Testis (tissue), 3 donors: Measurements from ENCODE around the gene TCF12. TPM values are rescaled to one million over a fixed set of nuclear protein-coding genes. Genes with fewer than 3 reads are reported as not detected.
"Not testable (repeated sequence)": the region's sequence is repeated elsewhere in the genome, so short reads cannot be mapped to it uniquely, and the experiment has no call there.

Experiments used
- DNase-seq: peaks from one replicate; pipeline ENCODE4 v3.0.0-alpha.2; 2019
- H3K27ac ChIP-seq, 2 donors: fragments of 200-600 bp; sonication (generic); one replicate each; pipeline ENCODE4 v1.5.1; 2019
- H3K27me3 ChIP-seq: fragments of 200-600 bp; sonication (generic); one replicate; pipeline ENCODE4 v1.5.1; 2019
- H3K36me3 ChIP-seq: fragments of 200-600 bp; sonication (generic); one replicate; pipeline ENCODE4 v1.5.1; 2017; ENCODE audit warnings: low read depth; ENCODE audit errors: missing control alignments
- H3K4me1 ChIP-seq: fragments of 200-600 bp; sonication (generic); one replicate; pipeline ENCODE4 v1.5.1; 2019
- H3K4me3 ChIP-seq, 2 donors: fragments of 200-600 bp; sonication (generic); one replicate each; pipeline ENCODE4 v1.5.1; 2017 to 2019
- H3K9me3 ChIP-seq: fragments of 200-600 bp; sonication (generic); one replicate; pipeline ENCODE4 v1.5.1; 2017
- POLR2A ChIP-seq: fragments of 450-650 bp; IDR thresholded peaks from one replicate; pipeline ENCODE4 v1.6.1; 2017; ENCODE audit warnings: antibody characterized with exemption, mild to moderate bottlenecking, moderate library complexity
- WGBS, 2 donors: methylation state at CpG; one replicate each; pipeline ENCODE4 v1.1.5; 2018; 5-methylcytosine and 5-hydroxymethylcytosine counted together
- intact Hi-C: fragments of 100-400 bp; cut with DNase I; formaldehyde crosslinking; loops from one replicate; pipeline ENCODE4 v1.15.1; 2023; ENCODE audit warnings: low total_unique reads
- polyA plus RNA-seq: library from polyadenylated mRNA; stranded (reverse); fragments of 350-450 nt; fragmentation: Illumina TruSeq; extraction: RNeasy Lipid Tissue Mini Kit (QIAGEN cat#74804); gene quantifications from one replicate; pipeline ENCODE4 v1.2.3, GENCODE V29; 2014; ENCODE audit warnings: low read depth, low replicate concordance; ENCODE audit not compliant: insufficient read depth
- total RNA-seq, 2 donors: library from RNA; depleted of rRNA; stranded (reverse); fragments of >200 nt; gene quantifications; one replicate each; pipeline ENCODE4 v1.2.3, GENCODE V29; 2016
- TF ChIP-seq, protein P1 (sequence below), 3 experiments: fragments of 450-650 bp in 2 of 3; fragments of 200-600 bp in 1 of 3; sonication (generic) in 1 of 3; IDR thresholded peaks; one replicate each; pipeline ENCODE4 v1.5.1; 2016 to 2019; ENCODE audit warnings: antibody characterized with exemption in 3 of 3, mild to moderate bottlenecking in 2 of 3, moderate library complexity in 1 of 3

The TCF12 gene
- total and polyA plus RNA-seq, 3 donors from 2014 or later, result 51.8 to 152 (median 146) TPM

DNA sequence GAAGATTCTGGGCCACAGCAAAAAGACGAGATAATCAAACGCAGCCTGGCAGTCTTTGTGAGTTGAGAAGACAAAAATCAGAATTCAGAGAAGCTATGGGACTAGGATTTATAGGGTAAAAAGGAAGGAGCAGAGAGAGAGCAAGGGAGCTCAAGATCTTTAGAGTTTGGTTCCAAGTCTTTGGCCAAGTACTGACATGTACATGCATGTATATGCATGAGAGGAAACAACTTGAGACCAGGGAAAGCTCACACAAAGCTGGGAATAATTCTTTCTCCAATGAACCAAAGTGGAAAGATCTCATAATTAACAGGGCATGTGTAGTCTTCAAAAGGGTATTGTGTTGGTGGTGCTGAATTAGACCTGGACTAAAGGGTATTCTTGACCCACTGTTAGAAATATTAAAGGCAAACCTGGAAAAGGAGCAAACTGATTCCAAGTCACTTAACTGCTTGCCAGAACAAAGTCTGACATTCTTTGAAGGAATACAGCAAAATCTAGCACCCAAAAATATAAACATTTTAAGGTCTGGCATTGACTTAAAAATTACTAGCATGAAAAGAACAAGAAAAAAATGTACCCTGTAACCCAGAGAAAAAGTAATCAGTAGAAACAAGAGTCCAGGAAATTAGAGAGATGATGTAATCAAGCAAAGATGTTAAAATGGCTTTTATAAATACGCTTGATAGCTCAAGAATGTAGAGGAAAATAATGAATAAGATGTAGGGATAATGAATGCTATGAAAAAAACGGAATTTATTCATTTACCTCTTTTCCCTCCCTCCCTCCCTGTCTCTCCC lies 231.8 kb downstream of the TCF12 start:
- no peak for DNase-seq
- TF ChIP-seq, protein P1, sequence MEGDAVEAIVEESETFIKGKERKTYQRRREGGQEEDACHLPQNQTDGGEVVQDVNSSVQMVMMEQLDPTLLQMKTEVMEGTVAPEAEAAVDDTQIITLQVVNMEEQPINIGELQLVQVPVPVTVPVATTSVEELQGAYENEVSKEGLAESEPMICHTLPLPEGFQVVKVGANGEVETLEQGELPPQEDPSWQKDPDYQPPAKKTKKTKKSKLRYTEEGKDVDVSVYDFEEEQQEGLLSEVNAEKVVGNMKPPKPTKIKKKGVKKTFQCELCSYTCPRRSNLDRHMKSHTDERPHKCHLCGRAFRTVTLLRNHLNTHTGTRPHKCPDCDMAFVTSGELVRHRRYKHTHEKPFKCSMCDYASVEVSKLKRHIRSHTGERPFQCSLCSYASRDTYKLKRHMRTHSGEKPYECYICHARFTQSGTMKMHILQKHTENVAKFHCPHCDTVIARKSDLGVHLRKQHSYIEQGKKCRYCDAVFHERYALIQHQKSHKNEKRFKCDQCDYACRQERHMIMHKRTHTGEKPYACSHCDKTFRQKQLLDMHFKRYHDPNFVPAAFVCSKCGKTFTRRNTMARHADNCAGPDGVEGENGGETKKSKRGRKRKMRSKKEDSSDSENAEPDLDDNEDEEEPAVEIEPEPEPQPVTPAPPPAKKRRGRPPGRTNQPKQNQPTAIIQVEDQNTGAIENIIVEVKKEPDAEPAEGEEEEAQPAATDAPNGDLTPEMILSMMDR (IDR thresholded peaks at IDR 0.05), result no peak
- no peak for TF ChIP-seq POLR2A
- intact Hi-C loops, result no loop called here
- Histone ChIP-seq H3K36me3 (no peaks in the 10 kb centered on the region), H3K9me3 (no peaks in the 10 kb centered on the region), H3K4me3 (no peak overlapping the region), H3K27ac (peak overlapping the region in 1 of 2 donors; percentile 11), H3K4me1 (peaks cover 9% of the 10 kb centered on the region), H3K27me3 (no peaks in the 10 kb centered on the region)
- WGBS, 2 donors, result 68 to 82% methylated on average over 4 of the region's 4 CpGs

DNA sequence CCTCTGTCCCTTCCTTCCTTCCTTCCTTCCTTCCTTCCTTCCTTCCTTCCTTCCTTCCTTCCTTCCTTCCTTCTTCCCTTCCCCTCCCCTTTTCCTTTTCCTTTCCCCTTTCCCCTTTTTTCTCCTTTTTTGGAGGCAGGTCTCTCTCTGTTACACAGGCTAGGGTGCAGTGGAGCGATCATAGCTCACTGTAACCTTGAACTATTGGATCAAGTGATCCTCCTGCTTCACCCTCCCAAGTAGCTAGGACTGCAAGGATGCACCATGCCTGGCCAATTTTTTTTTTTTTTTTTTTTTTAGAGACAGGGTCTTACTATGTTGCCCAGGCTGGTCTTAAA lies 232.4 kb downstream of the TCF12 start:
- peak overlapping the region in 1 of 2 donors; percentile 11 for H3K27ac ChIP-seq
- H3K9me3 ChIP-seq, DNase-seq, H3K27me3 ChIP-seq, H3K4me1 ChIP-seq, H3K4me3 ChIP-seq, intact Hi-C loops, H3K36me3 ChIP-seq: not testable (repeated sequence)
- WGBS, 2 donors, result 71 to 88% methylated on average over 1 of the region's 1 CpG

DNA sequence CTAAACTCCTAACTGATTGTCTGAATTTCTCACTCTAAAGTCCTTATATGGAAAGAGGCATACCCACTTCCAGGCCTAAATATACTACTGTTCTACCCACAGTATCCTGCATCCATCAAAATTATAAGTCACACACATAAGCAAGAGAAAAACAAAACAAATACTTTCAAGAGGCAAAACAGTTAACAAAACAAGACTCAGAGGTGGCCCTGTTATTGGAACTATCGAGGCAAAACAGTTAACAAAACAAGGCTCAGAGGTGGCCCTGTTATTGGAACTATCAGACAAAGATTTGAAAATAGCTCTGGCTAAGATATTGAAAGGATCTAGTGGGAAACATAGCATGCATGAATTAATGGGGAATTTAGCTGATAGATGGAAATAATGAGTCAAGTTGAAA lies 233.7 kb downstream of the TCF12 start:
- no peak overlapping the region for H3K27ac ChIP-seq
- TF ChIP-seq POLR2A, result no peak
- TF ChIP-seq, protein P1 (IDR thresholded peaks at IDR 0.05), result no peak
- H3K27me3 ChIP-seq, result no peaks in the 10 kb centered on the region
- no peak overlapping the region for H3K4me3 ChIP-seq
- intact Hi-C loops, result no loop called here
- H3K36me3 ChIP-seq, result no peaks in the 10 kb centered on the region
- H3K4me1 ChIP-seq, result peaks cover 17% of the 10 kb centered on the region
- 92 to 93% methylated on average over 1 of the region's 1 CpG for WGBS, 2 donors
- DNase-seq, result no peak
- H3K9me3 ChIP-seq, result no peaks in the 10 kb centered on the region

DNA sequence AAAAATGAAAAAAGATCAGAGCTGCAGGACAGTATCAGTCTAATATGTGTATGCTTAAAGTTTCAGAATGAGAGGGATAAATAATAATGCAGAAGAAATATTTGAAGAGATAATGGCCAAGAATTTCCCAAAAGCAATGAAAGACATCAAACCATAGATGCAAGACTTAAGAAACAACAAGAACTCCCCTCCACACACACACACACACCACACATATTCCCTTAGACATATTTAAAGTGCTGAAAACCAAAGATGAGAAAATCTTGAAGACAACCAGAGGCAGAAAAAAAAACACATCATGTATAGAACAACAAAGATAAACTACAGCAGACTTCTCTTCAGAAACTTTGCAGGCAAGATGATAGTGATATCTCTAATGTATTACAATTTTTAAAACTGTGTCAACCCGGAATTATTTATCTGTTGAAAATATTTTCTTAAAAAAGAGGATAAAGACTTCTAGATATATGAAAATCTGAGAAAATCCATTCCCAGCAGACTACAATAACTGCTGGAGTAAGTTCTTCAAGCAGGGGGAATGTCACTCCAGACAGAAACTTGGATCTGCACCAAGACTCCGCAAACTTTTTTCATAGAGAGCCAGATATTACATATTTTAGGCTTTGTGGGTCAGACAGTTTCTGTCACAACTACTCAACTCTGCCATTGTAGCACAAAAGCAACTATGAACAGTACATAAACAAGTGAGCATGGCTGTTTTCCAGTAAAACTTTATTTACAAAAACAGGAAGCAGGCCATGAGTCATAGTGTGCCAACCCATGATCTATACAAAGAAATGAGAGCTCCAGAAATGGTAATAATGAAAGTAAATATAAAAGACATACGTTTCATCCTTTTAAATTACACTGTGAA lies 234.5 kb downstream of the TCF12 start:
- Histone ChIP-seq H3K36me3 (no peaks in the 10 kb centered on the region), H3K27me3 (no peaks in the 10 kb centered on the region), H3K9me3 (no peaks in the 10 kb centered on the region), H3K27ac (peak overlapping the region in 1 of 2 donors; percentile 15), H3K4me1 (peaks cover 17% of the 10 kb centered on the region), H3K4me3 (no peak overlapping the region)
- WGBS, 2 donors, result 68 to 83% methylated on average over 3 of the region's 3 CpGs
- DNase-seq, result no peak
- no peak for TF ChIP-seq POLR2A
- TF ChIP-seq, protein P1 (IDR thresholded peaks at IDR 0.05), result no peak
- intact Hi-C loops, result no loop called here

DNA sequence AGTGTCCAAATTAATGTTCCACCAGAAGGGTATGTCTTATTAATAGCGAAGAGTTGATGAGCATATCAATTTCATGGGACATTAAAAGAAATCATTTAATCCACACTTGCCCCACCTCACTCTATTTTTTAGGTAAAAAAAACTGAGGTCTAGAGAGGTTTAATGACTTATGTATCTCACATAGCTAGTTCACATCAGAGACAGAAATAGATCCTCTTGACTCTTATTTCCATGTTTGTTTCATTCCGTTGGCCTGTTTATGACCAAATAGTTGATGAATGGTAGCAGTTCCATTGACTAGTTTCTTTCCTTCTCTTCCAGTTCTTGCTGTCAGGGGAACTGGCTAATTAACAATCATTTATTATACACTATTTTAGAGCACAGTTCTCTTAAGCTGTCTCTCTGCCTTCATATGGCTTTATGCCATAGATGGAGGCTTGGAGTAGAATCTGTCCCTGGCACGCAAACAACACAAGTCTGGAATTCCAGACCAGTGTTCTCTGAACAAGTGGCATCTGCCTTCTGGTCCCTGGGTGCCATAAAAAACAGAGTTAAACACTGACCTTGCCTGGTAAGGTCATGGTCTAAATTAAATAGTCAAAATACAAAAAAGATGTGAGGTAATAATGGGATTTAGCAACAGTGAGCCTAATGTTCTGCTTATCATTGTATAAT lies 237.9 kb downstream of the TCF12 start:
- H3K36me3 ChIP-seq, result no peaks in the 10 kb centered on the region
- H3K27me3 ChIP-seq, result no peaks in the 10 kb centered on the region
- H3K9me3 ChIP-seq, result no peaks in the 10 kb centered on the region
- DNase-seq, result no peak
- no peak overlapping the region for H3K27ac ChIP-seq
- WGBS, 2 donors, result 22 to 49% methylated on average over 3 of the region's 3 CpGs
- TF ChIP-seq, protein P1 (IDR thresholded peaks at IDR 0.05), result no peak
- TF ChIP-seq POLR2A, result no peak
- intact Hi-C loops, result no loop called here
- no peak overlapping the region for H3K4me3 ChIP-seq
- H3K4me1 ChIP-seq, result peaks cover 8% of the 10 kb centered on the region
